Lower leg skin (tissue), 4 donors: Measurements from ENCODE around the gene NIPAL3. TPM values are rescaled to one million over a fixed set of nuclear protein-coding genes. Genes with fewer than 3 reads are reported as not detected.

Experiments used
- DNase-seq, 2 donors: peaks; one replicate each; pipeline ENCODE4 v3.0.0-alpha.2; 2019; ENCODE audit warnings: low spot score in 2 of 2
- H3K4me3 ChIP-seq: fragments of 200-600 bp; sonication (generic); 2 replicates; pipeline ENCODE4 v1.5.1; 2017; ENCODE audit warnings: mild to moderate bottlenecking, low read depth; ENCODE audit not compliant: poor library complexity, severe bottlenecking
- CTCF ChIP-seq, 3 donors: fragments of 450-650 bp; IDR thresholded peaks; one replicate each; pipeline ENCODE4 v1.5.1; 2016; ENCODE audit warnings: antibody characterized with exemption in 3 of 3, mild to moderate bottlenecking in 3 of 3, moderate library complexity in 2 of 3
- POLR2A ChIP-seq, 2 donors: fragments of 450-650 bp; IDR thresholded peaks; one replicate each; pipeline ENCODE4 v1.6.1; 2016 to 2017; ENCODE audit warnings: antibody characterized with exemption in 2 of 2, mild to moderate bottlenecking in 1 of 2, moderate library complexity in 1 of 2
- WGBS, 2 donors: methylation state at CpG; one replicate each; pipeline ENCODE4 v1.1.5; 2018; 5-methylcytosine and 5-hydroxymethylcytosine counted together
- intact Hi-C: fragments of 100-400 bp; cut with DNase I; formaldehyde crosslinking; loops from one replicate; pipeline ENCODE4 v1.15.0; 2023; ENCODE audit warnings: low total_unique reads
- total RNA-seq, 4 donors: library from RNA; depleted of rRNA; stranded (reverse); fragments of >200 nt; gene quantifications; one replicate each; pipeline ENCODE4 v1.1.0, GENCODE V29; 2016

The NIPAL3 gene
- total RNA-seq, 4 donors from 2014 or later = 37.3 to 67.1 (median 57.5) TPM

DNA sequence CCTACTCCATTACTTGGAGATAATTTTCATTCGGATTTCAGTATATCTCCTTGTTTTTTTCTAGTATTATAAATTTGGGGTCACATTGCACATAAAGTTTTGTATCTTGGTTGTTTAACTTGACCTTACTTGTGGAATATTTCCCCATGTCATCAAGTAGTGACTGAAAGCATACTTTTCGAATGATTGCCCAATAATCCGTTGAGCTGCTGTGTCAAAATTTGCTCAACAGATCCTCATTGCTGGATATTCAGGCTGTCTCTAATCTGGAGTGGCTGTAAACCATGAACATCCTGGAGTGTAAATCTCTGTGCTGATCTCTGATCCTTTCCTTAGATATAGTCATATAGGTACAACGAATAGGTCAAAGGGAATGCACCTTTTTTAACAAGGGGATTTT is 4.9 kb downstream of the NIPAL3 start:
- WGBS, 2 donors = 65 to 76% methylated on average over 4 of the region's 4 CpGs
- no peak for DNase-seq
- intact Hi-C loops = no loop called here
- no peak for TF ChIP-seq POLR2A (IDR thresholded peaks at IDR 0.05)
- no peak for TF ChIP-seq CTCF (IDR thresholded peaks at IDR 0.05)
- no peak overlapping the region for H3K4me3 ChIP-seq

GRCh38 chr1:24421502-24421901 is 5.9 kb downstream of the NIPAL3 start:
- TF ChIP-seq CTCF (IDR thresholded peaks at IDR 0.05) (no peak), POLR2A (IDR thresholded peaks at IDR 0.05) (no peak)
- intact Hi-C loops = no loop called here
- no peak for DNase-seq
- no peak overlapping the region for H3K4me3 ChIP-seq
- WGBS, 2 donors = 88 to 100% methylated on average over 2 of the region's 2 CpGs

- TF ChIP-seq CTCF (IDR thresholded peaks at IDR 0.05) = no peak
- no peak for TF ChIP-seq POLR2A (IDR thresholded peaks at IDR 0.05)
- H3K4me3 ChIP-seq = no peak overlapping the region
- intact Hi-C loops = no loop called here
- no peak for DNase-seq
- 94 to 96% methylated on average over 5 of the region's 5 CpGs for WGBS, 2 donors
Observed at GRCh38 chr1:24424207-24424606, 8.6 kb downstream of the NIPAL3 start.

DNA sequence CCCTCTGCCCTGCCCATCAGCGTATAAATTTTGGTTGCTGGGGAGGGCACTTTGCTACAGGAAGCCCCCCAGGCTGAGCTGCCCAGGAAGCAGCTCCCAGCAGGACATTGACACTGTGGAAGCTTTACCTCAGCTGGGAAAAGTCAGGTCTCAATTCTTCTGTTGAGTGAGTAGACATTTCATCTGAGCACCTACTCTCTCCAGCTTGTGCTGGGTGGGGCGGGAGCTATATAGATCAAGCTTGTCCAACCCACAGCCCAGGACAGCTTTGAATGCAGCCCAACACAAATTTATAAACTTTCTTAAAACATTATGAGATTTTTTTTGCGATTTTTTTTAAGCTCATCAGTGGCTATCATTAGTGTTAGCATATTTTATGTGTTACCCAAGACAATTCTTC is 9.4 kb downstream of the NIPAL3 start:
- no peak overlapping the region for H3K4me3 ChIP-seq
- TF ChIP-seq POLR2A (IDR thresholded peaks at IDR 0.05) (no peak), CTCF (IDR thresholded peaks at IDR 0.05) (no peak)
- DNase-seq = no peak
- WGBS, 2 donors = 81 to 88% methylated on average over 3 of the region's 3 CpGs
- intact Hi-C loops = no loop called here

- no peak for DNase-seq
- intact Hi-C loops = no loop called here
- no peak overlapping the region for H3K4me3 ChIP-seq
- no peak for TF ChIP-seq CTCF (IDR thresholded peaks at IDR 0.05)
- WGBS, 2 donors = 82 to 87% methylated on average over 3 of the region's 3 CpGs
Observed at GRCh38 chr1:24425441-24425840, 9.8 kb downstream of the NIPAL3 start.

GRCh38 chr1:24425922-24426321 is 10.3 kb downstream of the NIPAL3 start:
- 83 to 93% methylated on average over 7 of the region's 7 CpGs for WGBS, 2 donors
- no peak overlapping the region for H3K4me3 ChIP-seq
- TF ChIP-seq CTCF (IDR thresholded peaks at IDR 0.05) = no peak
- TF ChIP-seq POLR2A (IDR thresholded peaks at IDR 0.05) = no peak
- intact Hi-C loops = no loop called here
- no peak for DNase-seq
